Left lung (tissue), 10 donors: Measurements from ENCODE around the gene GRB10. TPM values are rescaled to one million over a fixed set of nuclear protein-coding genes. Genes with fewer than 3 reads are reported as not detected.

Experiments used
- ATAC-seq: fragments of 200-7000 bp; cut with Tn5 transposase; one replicate; pipeline ENCODE4 v1.9.1; 2020; ENCODE audit warnings: moderate library complexity
- DNase-seq, 4 donors: peaks; one replicate each; pipeline ENCODE4 v3.0.0-alpha.2; 2013 to 2020
- H3K27ac ChIP-seq, 2 donors: fragments of 200-600 bp; sonication (generic) in 1 of 2; one replicate each; pipeline versions ENCODE4 v1.5.0 to v1.8.0; 2020 to 2021
- H3K27me3 ChIP-seq, 2 donors: fragments of 200-600 bp; sonication (generic) in 1 of 2; one replicate each; pipeline versions ENCODE4 v1.5.0 to v1.8.0; 2020 to 2021
- H3K36me3 ChIP-seq, 2 donors: fragments of 200-600 bp; sonication (generic) in 1 of 2; one replicate each; pipeline versions ENCODE4 v1.5.0 to v1.8.0; 2020 to 2021
- H3K4me1 ChIP-seq, 2 donors: fragments of 200-600 bp; one replicate each; pipeline ENCODE4 v1.8.0; 2021
- H3K4me3 ChIP-seq, 2 donors: fragments of 200-600 bp; sonication (generic) in 1 of 2; one replicate each; pipeline versions ENCODE4 v1.5.0 to v1.8.0; 2020 to 2021; ENCODE audit warnings: mild to moderate bottlenecking in 1 of 2
- H3K9me3 ChIP-seq, 2 donors: fragments of 200-600 bp; sonication (generic) in 1 of 2; one replicate each; pipeline versions ENCODE4 v1.5.0 to v1.8.0; 2020 to 2021
- intact Hi-C, 2 donors: fragments of 100-400 bp; cut with DNase I; formaldehyde crosslinking; loops; one replicate each; pipeline versions ENCODE4 v1.11.2 to v1.14.2; 2022
- polyA plus RNA-seq, 6 donors: library from polyadenylated mRNA; unstranded; fragments of 120-200 nt; gene quantifications; one replicate each; pipeline ENCODE4 v1.2.1, GENCODE V29; 2013; ENCODE audit not compliant: insufficient read length in 6 of 6
- total RNA-seq, 2 donors: library from RNA; stranded (reverse); fragmentation: NEBNext Ultra II Directional; extraction: Animal tissue kit (Norgen Biotek cat#: 25700); gene quantifications; one replicate each; pipeline ENCODE4 v1.2.1, GENCODE V29; 2021
- TF ChIP-seq, protein P1 (sequence below), 2 donors: fragments of 200-600 bp; sonication (generic) in 1 of 2; IDR thresholded peaks; one replicate each; pipeline versions ENCODE4 v1.5.0 to v1.8.0; 2021; ENCODE audit warnings: antibody characterized with exemption in 2 of 2
- donor health status: DM: no; HTN: yes; CAD: no.
- donor health status: DM: no; HTN: no; CAD: no.

The GRB10 gene
- total and polyA plus RNA-seq, 8 donors: 38.8 to 58.3 (median 45.0) TPM

DNA sequence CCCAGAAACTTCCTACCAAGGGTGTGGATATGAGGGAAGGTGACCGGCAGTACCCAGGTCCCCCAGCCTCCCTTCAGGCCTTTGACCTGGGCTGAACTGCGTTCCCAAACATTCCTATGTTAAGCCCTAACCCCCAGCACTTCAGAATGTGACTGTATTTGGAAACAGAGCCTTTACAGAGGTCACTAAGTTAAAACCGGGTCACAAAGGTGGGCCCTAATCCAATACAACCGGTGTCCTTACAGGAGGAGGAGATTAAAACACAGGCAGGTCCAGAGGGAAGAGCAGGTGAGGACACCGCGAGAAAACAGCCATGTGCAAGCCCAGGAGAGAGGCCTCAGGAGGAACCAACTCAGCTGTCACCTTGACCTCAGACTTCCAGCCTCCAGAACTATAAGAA, 28.0 kb downstream of the GRB10 start:
- Histone ChIP-seq H3K36me3 (peaks cover 0 to 26% of the 10 kb centered on the region in 2 donors), H3K27ac (no peak overlapping the region), H3K4me3 (no peak overlapping the region), H3K27me3 (no peaks in the 10 kb centered on the region), H3K9me3 (no peaks in the 10 kb centered on the region), H3K4me1 (peaks cover 0 to 6% of the 10 kb centered on the region in 2 donors)
- TF ChIP-seq, protein P1, sequence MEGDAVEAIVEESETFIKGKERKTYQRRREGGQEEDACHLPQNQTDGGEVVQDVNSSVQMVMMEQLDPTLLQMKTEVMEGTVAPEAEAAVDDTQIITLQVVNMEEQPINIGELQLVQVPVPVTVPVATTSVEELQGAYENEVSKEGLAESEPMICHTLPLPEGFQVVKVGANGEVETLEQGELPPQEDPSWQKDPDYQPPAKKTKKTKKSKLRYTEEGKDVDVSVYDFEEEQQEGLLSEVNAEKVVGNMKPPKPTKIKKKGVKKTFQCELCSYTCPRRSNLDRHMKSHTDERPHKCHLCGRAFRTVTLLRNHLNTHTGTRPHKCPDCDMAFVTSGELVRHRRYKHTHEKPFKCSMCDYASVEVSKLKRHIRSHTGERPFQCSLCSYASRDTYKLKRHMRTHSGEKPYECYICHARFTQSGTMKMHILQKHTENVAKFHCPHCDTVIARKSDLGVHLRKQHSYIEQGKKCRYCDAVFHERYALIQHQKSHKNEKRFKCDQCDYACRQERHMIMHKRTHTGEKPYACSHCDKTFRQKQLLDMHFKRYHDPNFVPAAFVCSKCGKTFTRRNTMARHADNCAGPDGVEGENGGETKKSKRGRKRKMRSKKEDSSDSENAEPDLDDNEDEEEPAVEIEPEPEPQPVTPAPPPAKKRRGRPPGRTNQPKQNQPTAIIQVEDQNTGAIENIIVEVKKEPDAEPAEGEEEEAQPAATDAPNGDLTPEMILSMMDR (IDR thresholded peaks at IDR 0.05): no peak
- intact Hi-C loops: no loop called here
- no peak for DNase-seq
- no peak for ATAC-seq

DNA sequence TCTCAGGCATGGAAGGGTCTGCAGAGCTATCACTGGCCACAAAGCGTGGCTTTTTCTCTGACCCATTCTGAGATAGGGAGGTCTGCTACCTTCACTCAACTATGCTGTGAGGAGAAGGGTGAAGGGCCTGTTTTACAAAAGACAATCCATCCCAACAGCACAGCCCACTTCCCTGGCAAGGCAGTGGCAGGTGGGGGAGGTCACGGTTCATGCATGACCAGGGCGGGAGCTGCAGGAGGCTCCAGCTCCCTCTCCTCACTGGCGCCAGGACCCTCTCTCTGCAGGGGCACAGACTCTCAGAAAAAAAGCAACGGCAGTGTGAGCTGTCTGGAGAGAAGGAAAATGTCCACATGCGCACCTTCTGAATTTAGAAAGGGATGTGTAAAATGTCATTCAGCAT, 28.5 kb downstream of the GRB10 start:
- DNase-seq: no peak
- H3K36me3 ChIP-seq: peaks cover 0 to 26% of the 10 kb centered on the region in 2 donors
- no peaks in the 10 kb centered on the region for H3K27me3 ChIP-seq
- intact Hi-C loops: no loop called here
- H3K4me3 ChIP-seq: no peak overlapping the region
- H3K27ac ChIP-seq: no peak overlapping the region
- TF ChIP-seq, protein P1 (IDR thresholded peaks at IDR 0.05): no peak
- H3K4me1 ChIP-seq: peaks cover 0 to 6% of the 10 kb centered on the region in 2 donors
- ATAC-seq: no peak
- H3K9me3 ChIP-seq: no peaks in the 10 kb centered on the region

DNA sequence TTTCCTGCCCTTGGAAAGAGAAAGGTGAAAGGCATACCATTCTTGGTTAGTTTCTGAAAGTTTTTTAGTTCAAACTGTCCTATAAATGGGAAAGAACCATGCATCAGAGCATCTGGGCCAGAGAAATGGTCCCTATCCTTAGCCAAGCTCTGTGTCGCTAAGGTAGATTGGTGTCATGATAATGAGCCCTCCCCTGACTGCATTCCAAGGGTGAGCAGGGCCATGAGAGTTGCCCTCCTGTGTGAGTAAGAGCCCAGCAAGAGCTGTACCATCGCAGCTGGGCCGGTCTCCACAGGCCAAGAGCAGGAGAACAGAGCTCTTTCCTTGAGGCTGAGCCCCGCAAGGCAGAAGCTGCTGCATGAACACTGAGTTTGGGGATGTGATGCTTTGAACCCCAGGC, 30.3 kb downstream of the GRB10 start:
- H3K4me1 ChIP-seq: no peaks in the 10 kb centered on the region
- H3K27me3 ChIP-seq: no peaks in the 10 kb centered on the region
- no peaks in the 10 kb centered on the region for H3K9me3 ChIP-seq
- no peak overlapping the region for H3K4me3 ChIP-seq
- H3K36me3 ChIP-seq: peaks cover 0 to 34% of the 10 kb centered on the region in 2 donors
- no peak for DNase-seq
- TF ChIP-seq, protein P1 (IDR thresholded peaks at IDR 0.05): no peak
- intact Hi-C loops: no loop called here
- no peak overlapping the region for H3K27ac ChIP-seq
- no peak for ATAC-seq

DNA sequence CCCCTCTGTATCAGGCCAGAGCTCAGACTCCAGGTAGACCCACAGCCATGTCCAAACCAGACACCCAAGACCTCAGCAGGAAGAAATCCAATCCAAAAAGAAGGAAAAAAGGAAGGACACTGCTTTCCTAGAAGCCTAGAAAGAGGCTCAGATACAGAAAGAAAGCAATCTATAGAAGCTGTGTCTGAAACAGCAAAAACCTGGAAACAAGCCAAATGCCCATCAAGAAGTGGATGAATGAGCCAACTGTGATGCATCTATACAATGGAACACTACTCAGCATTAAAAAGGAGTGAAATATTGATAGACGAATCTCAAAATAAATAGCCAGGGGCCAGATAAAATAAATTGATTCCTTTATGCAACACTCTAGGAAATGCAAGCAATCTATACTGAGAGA, 31.6 kb downstream of the GRB10 start:
- intact Hi-C loops: no loop called here
- H3K9me3 ChIP-seq: no peaks in the 10 kb centered on the region
- ATAC-seq: no peak

DNA sequence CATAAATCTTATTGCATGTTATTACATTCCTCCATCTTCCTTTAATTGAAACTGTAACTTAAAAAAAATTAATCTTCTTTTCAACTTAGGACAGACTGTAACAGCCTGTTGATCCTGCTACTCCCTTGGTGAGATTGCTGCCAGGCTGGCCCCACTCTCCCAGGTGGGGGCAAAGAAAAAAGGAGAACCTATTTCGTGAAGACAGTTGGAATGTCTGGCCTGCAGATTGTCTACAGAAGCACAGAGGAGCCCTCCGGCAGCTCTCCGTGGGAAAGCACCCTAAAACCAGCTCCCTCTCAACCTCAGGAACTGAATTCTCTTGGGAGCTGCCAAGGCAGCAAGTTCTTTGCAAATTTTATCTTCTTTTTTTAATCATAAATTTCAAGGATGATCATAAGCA, 32.8 kb downstream of the GRB10 start:
- intact Hi-C loops: no loop called here
- H3K36me3 ChIP-seq: peaks cover 0 to 27% of the 10 kb centered on the region in 2 donors
- ATAC-seq (no peak), DNase-seq (no peak)
- H3K4me1 ChIP-seq: no peaks in the 10 kb centered on the region
- no peaks in the 10 kb centered on the region for H3K27me3 ChIP-seq
- no peak overlapping the region for H3K27ac ChIP-seq
- no peak overlapping the region for H3K4me3 ChIP-seq
- TF ChIP-seq, protein P1 (IDR thresholded peaks at IDR 0.05): no peak
- H3K9me3 ChIP-seq: no peaks in the 10 kb centered on the region

More for the DNA sequence above, 31.6 kb downstream of the GRB10 start:
- no peak overlapping the region for H3K27ac ChIP-seq
- TF ChIP-seq, protein P1 (IDR thresholded peaks at IDR 0.05): no peak
- no peak overlapping the region for H3K4me3 ChIP-seq
- no peak for DNase-seq
- peaks cover 0 to 35% of the 10 kb centered on the region in 2 donors for H3K36me3 ChIP-seq
- H3K27me3 ChIP-seq: no peaks in the 10 kb centered on the region
- H3K4me1 ChIP-seq: no peaks in the 10 kb centered on the region
